HG03175 (cell line): ENCODE measurements around the gene SLC25A26.

Experiments used
- ATAC-seq: cut with Tn5 transposase; IDR thresholded peaks from one replicate; pipeline ENCODE4 v1.9.1; 2021; ENCODE audit warnings: mild to moderate bottlenecking, moderate library complexity; ENCODE audit not compliant: unreplicated experiment

The SLC25A26 gene

GRCh38 chr3:66394019-66394752 lies 173.4 kb downstream of the SLC25A26 start:
- peak; percentile 83 for ATAC-seq

- no peak for ATAC-seq
Observed at GRCh38 chr3:66394753-66395249, 174.0 kb downstream of the SLC25A26 start.

- no peak for ATAC-seq
Observed at GRCh38 chr3:66395635-66396034, 174.8 kb downstream of the SLC25A26 start.

- no peak for ATAC-seq
Observed at GRCh38 chr3:66396161-66396760, 175.5 kb downstream of the SLC25A26 start.

- ATAC-seq, result no peak
Observed at GRCh38 chr3:66396888-66397287, 176.1 kb downstream of the SLC25A26 start.

- ATAC-seq, result no peak
Observed at GRCh38 chr3:66397745-66398144, 176.9 kb downstream of the SLC25A26 start.

- no peak for ATAC-seq
Observed at GRCh38 chr3:66398228-66399025, 177.6 kb downstream of the SLC25A26 start.

- ATAC-seq, result no peak
Observed at GRCh38 chr3:66399529-66400232, 178.9 kb downstream of the SLC25A26 start.

GRCh38 chr3:66400411-66401156 lies 179.8 kb downstream of the SLC25A26 start:
- ATAC-seq, result no peak

GRCh38 chr3:66401157-66401550 lies 180.4 kb downstream of the SLC25A26 start:
- no peak for ATAC-seq

- ATAC-seq, result no peak
Observed at GRCh38 chr3:66401675-66402491, 181.1 kb downstream of the SLC25A26 start.

- no peak for ATAC-seq
Observed at GRCh38 chr3:66402596-66403290, 181.9 kb downstream of the SLC25A26 start.

GRCh38 chr3:66403323-66403990 lies 182.7 kb downstream of the SLC25A26 start:
- ATAC-seq, result no peak

- no peak for ATAC-seq
Observed at GRCh38 chr3:66404197-66404596, 183.4 kb downstream of the SLC25A26 start.

GRCh38 chr3:66404903-66405700 lies 184.3 kb downstream of the SLC25A26 start:
- no peak for ATAC-seq

GRCh38 chr3:66405701-66406091 lies 184.9 kb downstream of the SLC25A26 start:
- ATAC-seq, result no peak

- ATAC-seq, result no peak
Observed at GRCh38 chr3:66406163-66406562, 185.4 kb downstream of the SLC25A26 start.
